ENCODE measurements around the gene HDGFL1.

GRCh38 chr6:22575190-22575589 lies 5.8 kb downstream of the HDGFL1 start:
- TF ChIP-seq CTCF (IDR thresholded peaks at IDR 0.05) (no peak), EZH2 (IDR thresholded peaks at IDR 0.05) (no peak), EZH2phosphoT487 (IDR thresholded peaks at IDR 0.05) (no peak)

All from neural progenitor cell (in vitro differentiated cells).